Endothelial cell of umbilical vein (primary cell): ENCODE results near the gene LPP. TPM values are rescaled to one million over a fixed set of nuclear protein-coding genes. Genes with fewer than 3 reads are reported as not detected.

Source experiments
- BruUV-seq: library from RNA; stranded (reverse); fragments of 400-500 nt; replicated peaks from 2 replicates; lab custom pipeline; 2021; lab: Mats Ljungman, UMichigan
- CTCF ChIA-PET: fragments of 300-600, 350-600 bp; sonication (Branson Sonifier 250); formaldehyde crosslinking; loops from one replicate; lab custom pipeline; 2021; ENCODE audit warnings: antibody characterized with exemption, inconsistent platforms; lab: Charles Lee
- POLR2A ChIA-PET: fragments of 300-600, 350-600 bp; sonication (Branson Sonifier 250); formaldehyde crosslinking; loops from one replicate; lab custom pipeline; 2021; ENCODE audit warnings: antibody characterized with exemption, inconsistent platforms; lab: Charles Lee
- DNase-seq: peaks from one replicate; pipeline ENCODE4 v3.0.0-alpha.2; 2011; ENCODE audit warnings: low read depth, low spot score
- FAIRE-seq: peaks from 2 replicates; lab custom pipeline; 2011; peaks lifted over from hg19 to GRCh38; lab: Jason Lieb, UNC
- H2AFZ ChIP-seq: 2 replicates; pipeline ENCODE4 v1.6.0; 2012; ENCODE audit warnings: low read depth, low read length, control low read depth, inconsistent platforms
- H3K27ac ChIP-seq: 2 replicates; pipeline ENCODE4 v1.5.1; 2011; ENCODE audit warnings: low read depth, mild to moderate bottlenecking, control low read depth, low read length, moderate library complexity; ENCODE audit not compliant: insufficient read depth
- H3K27me3 ChIP-seq, 2 experiments: 2 replicates each; pipeline versions ENCODE4 v1.6.0 to v1.6.1; 2011; ENCODE audit warnings: low read length in 2 of 2, mixed read lengths in 1 of 2; ENCODE audit not compliant: control insufficient read depth in 2 of 2, insufficient read depth in 2 of 2
- H3K36me3 ChIP-seq, 2 experiments: 2 replicates in 1 of 2; 3 replicates in 1 of 2; pipeline ENCODE4 v1.5.1; 2011; ENCODE audit warnings: low read length in 2 of 2, mild to moderate bottlenecking in 1 of 2, moderate library complexity in 1 of 2; ENCODE audit not compliant: control insufficient read depth in 2 of 2, insufficient read depth in 2 of 2; ENCODE audit errors: extremely low read depth in 1 of 2
- H3K4me1 ChIP-seq: 3 replicates; pipeline ENCODE4 v1.5.1; 2011; ENCODE audit warnings: mild to moderate bottlenecking, low read length; ENCODE audit not compliant: control insufficient read depth, insufficient read depth; ENCODE audit errors: extremely low read depth
- H3K4me2 ChIP-seq: 2 replicates; pipeline ENCODE4 v1.6.1; 2011; ENCODE audit warnings: low read length, control low read depth, mixed read lengths; ENCODE audit not compliant: insufficient read depth
- H3K4me3 ChIP-seq, 3 experiments: fragments of 200-600 bp in 1 of 3; sonication (generic), shearing (Covaris generic) in 1 of 3; replicated peaks in 1 of 3; 2 replicates each; pipeline ENCODE4 v1.5.1; 2011 to 2016; ENCODE audit warnings: control low read depth in 3 of 3, low read length in 3 of 3, mild to moderate bottlenecking in 2 of 3, inconsistent platforms in 1 of 3, low read depth in 1 of 3, moderate library complexity in 1 of 3; ENCODE audit not compliant: insufficient read depth in 1 of 3
- H3K79me2 ChIP-seq: 2 replicates; pipeline ENCODE4 v1.6.0; 2012; ENCODE audit warnings: low read length, inconsistent platforms; ENCODE audit not compliant: control insufficient read depth, insufficient read depth
- H3K9ac ChIP-seq: replicated peaks from 2 replicates; pipeline ENCODE3; 2011; ENCODE audit warnings: low read length, control low read depth; ENCODE audit not compliant: insufficient read depth; ENCODE audit errors: extremely low read depth
- H3K9me1 ChIP-seq: replicated peaks from 3 replicates; pipeline ENCODE4 v1.6.0; 2011; ENCODE audit warnings: mild to moderate bottlenecking, low read length; ENCODE audit not compliant: control insufficient read depth, insufficient read depth; ENCODE audit errors: extremely low read depth
- H3K9me3 ChIP-seq: replicated peaks from 2 replicates; pipeline ENCODE4 v1.5.1; 2012; ENCODE audit warnings: low read length, inconsistent platforms; ENCODE audit not compliant: control insufficient read depth, insufficient read depth
- H4K20me1 ChIP-seq: replicated peaks from 2 replicates; pipeline ENCODE3; 2011; ENCODE audit warnings: mild to moderate bottlenecking, low read length; ENCODE audit not compliant: control insufficient read depth, insufficient read depth; ENCODE audit errors: extremely low read depth
- CTCF ChIP-seq, 2 donors: IDR thresholded peaks; 1 replicate in 1 of 2; 2 replicates in 1 of 2; pipeline ENCODE4 v1.5.1; 2011; ENCODE audit warnings: low read length in 2 of 2, mild to moderate bottlenecking in 2 of 2, moderate library complexity in 2 of 2, control low read depth in 1 of 2, inconsistent platforms in 1 of 2, low read depth in 1 of 2; ENCODE audit not compliant: insufficient read depth in 1 of 2; ENCODE audit errors: extremely low read depth in 1 of 2
- EZH2 ChIP-seq: IDR thresholded peaks from 2 replicates; pipeline ENCODE4 v1.6.1; 2012; ENCODE audit warnings: borderline replicate concordance, low read depth, mild to moderate bottlenecking, moderate library complexity, low read length, inconsistent platforms; ENCODE audit not compliant: severe bottlenecking
- FOS ChIP-seq: IDR thresholded peaks from 2 replicates; pipeline ENCODE4 v1.6.1; 2011; ENCODE audit warnings: mild to moderate bottlenecking, low read length, moderate library complexity, borderline replicate concordance; ENCODE audit not compliant: insufficient read depth
- GATA2 ChIP-seq: IDR thresholded peaks from 2 replicates; pipeline ENCODE4 v1.7.0; 2011; ENCODE audit warnings: low read depth, mild to moderate bottlenecking, moderate library complexity, mixed read lengths, low read length; ENCODE audit not compliant: insufficient read length, insufficient read depth
- JUN ChIP-seq: IDR thresholded peaks from 2 replicates; pipeline ENCODE4 v1.6.1; 2011; ENCODE audit warnings: borderline replicate concordance, low read depth; ENCODE audit not compliant: insufficient read length, insufficient read depth
- MAX ChIP-seq: IDR thresholded peaks from 2 replicates; pipeline ENCODE4 v1.6.1; 2011; ENCODE audit not compliant: insufficient read depth, insufficient read length
- MYC ChIP-seq: IDR thresholded peaks from one replicate; pipeline ENCODE4 v1.6.1; 2011; ENCODE audit warnings: mild to moderate bottlenecking, low read depth, low read length
- POLR2A ChIP-seq: IDR thresholded peaks from 2 replicates; pipeline ENCODE4 v1.6.1; 2012; ENCODE audit warnings: low read depth, mild to moderate bottlenecking, control low read depth, low read length
- POLR2AphosphoS5 ChIP-seq: IDR thresholded peaks from 2 replicates; pipeline ENCODE4 v1.6.1; 2012; ENCODE audit warnings: low read depth, mild to moderate bottlenecking, control low read depth, low read length, moderate library complexity; ENCODE audit not compliant: insufficient read depth
- dilution Hi-C: fragments of 300-500 bp; cut with MboI; formaldehyde crosslinking; loops from one replicate; pipeline ENCODE4 v1.15.0; 2019; ENCODE audit warnings: low sequenced_read_pairs; ENCODE audit not compliant: extremely low pct_ligation_motif_present
- intact Hi-C: fragments of 100-400 bp; cut with micrococcal nuclease; formaldehyde crosslinking; loops from one replicate; pipeline ENCODE4 v1.10.0; 2022
- polyA plus RNA-seq, 4 experiments: library from polyadenylated mRNA; depleted of rRNA in 3 of 4; stranded (reverse) in 3 of 4; unstranded in 1 of 4; fragments of >200 nt; gene quantifications; 2 replicates each; pipeline versions ENCODE4 v1.2.1 to v1.2.3, GENCODE V29; 2011 to 2012; ENCODE audit warnings: missing spikeins in 1 of 4
- total RNA-seq: library from RNA; stranded (reverse); gene quantifications from 2 replicates; pipeline ENCODE4 v1.2.3, GENCODE V29; 2021

LPP gene
- total and polyA plus RNA-seq, 2 donors (not counting 3 experiments of a cell fraction or from before 2014, with no cell fraction given) = 16.9 to 153 TPM

- dilution Hi-C loops (no loop called here), intact Hi-C loops (no loop called here)
- BruUV-seq = no TSS peak
Measured at GRCh38 chr3:188853856-188854771, 700.2 kb downstream of the LPP start.

More at GRCh38 chr3:188853856-188854771, 700.2 kb downstream of the LPP start:
- Histone ChIP-seq H3K4me1 (no peaks in the 10 kb centered on the region), H3K4me3 (no peak overlapping the region), H3K9me1 (no peaks in the 10 kb centered on the region), H3K4me2 (no peak overlapping the region), H3K36me3 (no peaks in the 10 kb centered on the region), H3K9ac (no peak overlapping the region), H2AFZ (no peak overlapping the region), H3K79me2 (no peaks in the 10 kb centered on the region), H3K9me3 (no peaks in the 10 kb centered on the region), H3K27ac (no peak overlapping the region), H4K20me1 (peaks cover 2% of the 10 kb centered on the region), H3K27me3 (no peaks in the 10 kb centered on the region)
- TF ChIP-seq CTCF (IDR thresholded peaks at IDR 0.05; ENCODE audit: extremely low read depth in 1 of 2, insufficient read depth in 1 of 2, low read depth in 1 of 2, low read length in 2 of 2) (no peak), MYC (no peak), GATA2 (no peak), JUN (no peak), FOS (no peak), POLR2AphosphoS5 (no peak), EZH2 (no peak), MAX (no peak), POLR2A (no peak)
- DNase-seq (no peak), FAIRE-seq (no peak)
- POLR2A ChIA-PET = no interaction called here
- CTCF ChIA-PET = no interaction called here
